Retinal pigment epithelial cell (primary cell): ENCODE data around the gene PPFIA2.

Experiments
- DNase-seq: peaks from one replicate; pipeline ENCODE4 v3.0.0-alpha.2; 2010; ENCODE audit warnings: low read depth
- H3K4me3 ChIP-seq: 2 replicates; pipeline ENCODE4 v1.5.1; 2011; ENCODE audit warnings: mild to moderate bottlenecking, low read length, control low read depth, moderate library complexity
- TF ChIP-seq, protein P1 (sequence below): conservative IDR thresholded peaks from 2 replicates; pipeline ENCODE4 v1.5.1; 2011; ENCODE audit warnings: low read depth, low read length, control low read depth, inconsistent platforms

Gene PPFIA2

DNA sequence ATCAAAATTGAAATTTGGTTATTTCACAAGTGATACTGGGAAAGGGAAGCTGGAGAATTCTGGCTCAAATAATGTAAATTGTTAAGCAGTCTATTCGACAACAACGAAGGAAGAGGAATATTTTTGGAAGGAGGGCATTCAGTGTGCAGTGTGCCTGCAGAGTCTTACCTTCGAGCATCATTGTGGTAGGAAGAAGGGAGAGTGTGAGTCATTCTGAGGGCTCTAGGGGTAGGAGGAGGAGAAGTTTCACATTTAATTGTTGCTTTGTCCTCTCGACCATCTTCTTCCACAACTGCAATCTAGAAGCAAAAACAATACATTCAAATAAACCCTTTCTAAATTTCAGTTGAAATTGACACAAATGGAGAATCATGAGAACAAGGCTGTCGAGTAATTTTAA lies 418.2 kb downstream of the PPFIA2 start:
- no peak overlapping the region for H3K4me3 ChIP-seq
- TF ChIP-seq, protein P1, sequence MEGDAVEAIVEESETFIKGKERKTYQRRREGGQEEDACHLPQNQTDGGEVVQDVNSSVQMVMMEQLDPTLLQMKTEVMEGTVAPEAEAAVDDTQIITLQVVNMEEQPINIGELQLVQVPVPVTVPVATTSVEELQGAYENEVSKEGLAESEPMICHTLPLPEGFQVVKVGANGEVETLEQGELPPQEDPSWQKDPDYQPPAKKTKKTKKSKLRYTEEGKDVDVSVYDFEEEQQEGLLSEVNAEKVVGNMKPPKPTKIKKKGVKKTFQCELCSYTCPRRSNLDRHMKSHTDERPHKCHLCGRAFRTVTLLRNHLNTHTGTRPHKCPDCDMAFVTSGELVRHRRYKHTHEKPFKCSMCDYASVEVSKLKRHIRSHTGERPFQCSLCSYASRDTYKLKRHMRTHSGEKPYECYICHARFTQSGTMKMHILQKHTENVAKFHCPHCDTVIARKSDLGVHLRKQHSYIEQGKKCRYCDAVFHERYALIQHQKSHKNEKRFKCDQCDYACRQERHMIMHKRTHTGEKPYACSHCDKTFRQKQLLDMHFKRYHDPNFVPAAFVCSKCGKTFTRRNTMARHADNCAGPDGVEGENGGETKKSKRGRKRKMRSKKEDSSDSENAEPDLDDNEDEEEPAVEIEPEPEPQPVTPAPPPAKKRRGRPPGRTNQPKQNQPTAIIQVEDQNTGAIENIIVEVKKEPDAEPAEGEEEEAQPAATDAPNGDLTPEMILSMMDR: no peak
- no peak for DNase-seq

DNA sequence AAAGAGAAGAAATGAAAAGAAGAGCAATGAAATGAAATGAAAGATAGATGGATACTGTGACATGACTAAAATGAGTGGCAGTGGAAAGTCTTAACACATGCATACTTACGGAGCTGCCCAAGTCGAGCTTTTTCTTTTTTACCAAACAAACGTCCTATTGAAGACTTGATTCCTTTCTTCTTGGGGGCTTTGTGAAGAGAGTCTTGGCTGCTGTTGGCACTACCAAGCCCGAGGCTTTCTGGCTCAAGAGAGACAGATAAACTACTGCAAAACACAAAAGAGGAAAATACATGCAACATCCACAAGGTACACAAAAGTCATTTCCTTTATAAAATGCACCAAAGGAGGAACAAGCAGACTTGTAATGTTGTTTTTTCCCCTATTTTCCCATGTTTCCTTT lies 420.1 kb downstream of the PPFIA2 start:
- TF ChIP-seq, protein P1: no peak
- H3K4me3 ChIP-seq: no peak overlapping the region
- no peak for DNase-seq

DNA sequence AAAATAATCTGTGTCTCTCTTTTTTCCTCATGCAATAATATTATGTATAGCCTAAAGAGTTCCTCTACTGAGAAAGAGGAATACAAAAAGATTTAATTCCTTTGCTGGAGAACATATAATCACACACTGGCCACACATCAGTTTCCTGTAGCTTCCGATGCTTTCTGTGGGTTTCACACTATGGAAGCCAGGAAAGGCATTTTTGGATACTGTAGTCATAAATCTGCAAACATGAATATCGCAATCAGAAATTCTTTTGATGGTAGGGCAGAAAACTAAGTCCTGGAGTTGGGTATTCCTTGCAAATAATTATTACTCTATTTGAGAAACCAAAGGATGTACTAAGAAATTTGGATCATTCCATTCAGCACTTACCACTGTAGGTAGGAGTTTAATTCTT lies 421.3 kb downstream of the PPFIA2 start:
- TF ChIP-seq, protein P1: no peak
- no peak overlapping the region for H3K4me3 ChIP-seq
- no peak for DNase-seq

DNA sequence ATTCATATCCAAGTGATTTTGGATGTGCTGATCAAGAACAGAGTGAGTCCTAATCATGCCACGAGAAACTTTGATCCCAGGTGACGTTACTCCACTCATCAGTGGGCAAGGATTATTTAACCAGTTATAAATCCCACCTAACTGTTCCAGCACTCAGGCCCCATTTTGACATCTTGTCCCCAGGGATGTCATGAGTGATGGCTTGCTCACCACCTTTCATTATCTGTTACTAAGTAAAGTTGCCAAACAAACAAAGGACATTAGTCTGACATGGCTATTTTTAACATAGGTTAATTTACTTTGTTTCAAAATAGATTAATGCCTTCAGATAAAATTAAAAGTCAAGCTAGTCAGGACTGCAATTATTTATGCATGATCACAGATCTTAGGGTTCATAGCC lies 425.3 kb downstream of the PPFIA2 start:
- DNase-seq: no peak
- H3K4me3 ChIP-seq: no peak overlapping the region
- TF ChIP-seq, protein P1: no peak

DNA sequence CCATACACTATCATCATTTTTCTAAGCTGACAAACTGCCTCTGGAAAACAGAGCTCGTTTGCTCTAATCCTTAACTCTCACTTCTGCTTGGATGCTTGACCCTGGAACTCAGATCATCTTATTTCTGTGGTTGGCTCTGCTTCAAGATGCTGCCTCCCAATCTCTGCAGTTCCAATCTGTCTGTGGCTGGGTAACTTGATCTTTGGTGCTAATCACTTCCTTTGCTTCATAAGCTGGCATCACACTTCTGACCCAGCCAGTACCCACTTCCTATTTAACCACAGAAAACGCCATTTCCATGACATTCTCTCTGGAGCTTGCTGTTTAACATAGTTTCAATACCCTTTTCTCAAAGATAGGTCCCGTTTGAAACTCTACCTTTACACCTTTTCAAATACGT lies 427.1 kb downstream of the PPFIA2 start:
- DNase-seq: peak; percentile 54
- TF ChIP-seq, protein P1: no peak
- no peak overlapping the region for H3K4me3 ChIP-seq

DNA sequence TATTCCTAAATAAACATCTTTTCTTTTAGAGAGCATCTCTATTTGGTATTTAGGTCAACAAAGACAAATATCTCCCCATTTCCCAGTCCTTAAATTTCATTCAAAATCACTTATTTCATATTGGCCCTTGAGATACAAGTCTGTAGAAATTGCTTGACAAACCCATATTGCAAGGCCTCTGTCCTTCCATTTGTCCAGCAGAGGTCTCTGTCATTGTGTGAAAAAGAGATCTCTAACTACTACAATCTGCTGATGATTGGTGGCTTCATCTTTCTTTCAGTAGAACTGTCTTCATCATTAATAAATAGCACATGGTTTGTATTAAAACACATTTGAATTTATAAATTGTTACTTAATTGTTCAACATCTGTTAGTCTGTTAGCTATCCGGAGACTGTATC lies 428.7 kb downstream of the PPFIA2 start:
- TF ChIP-seq, protein P1: peak; percentile 15
- DNase-seq: no peak
- no peak overlapping the region for H3K4me3 ChIP-seq

DNA sequence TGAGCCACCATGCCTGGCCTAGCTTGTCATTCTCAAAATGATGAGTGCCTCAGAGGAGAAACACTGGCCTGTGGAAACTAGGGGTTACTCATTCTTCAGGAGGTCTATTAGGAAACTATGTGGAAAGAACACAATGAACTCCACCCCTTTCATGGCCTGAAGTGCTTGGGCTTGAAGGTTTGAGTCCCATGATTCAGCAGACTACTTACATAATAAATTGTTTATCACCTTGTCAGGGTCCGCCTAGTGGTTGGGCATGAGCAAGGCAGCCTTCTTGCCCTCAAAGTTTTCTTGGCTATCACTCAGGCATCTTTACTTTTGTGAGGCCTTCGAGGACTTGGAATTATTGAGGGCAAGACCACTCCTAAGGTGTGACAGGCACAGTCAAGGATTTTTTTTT lies 430.1 kb downstream of the PPFIA2 start:
- DNase-seq: no peak
- TF ChIP-seq, protein P1: peak; percentile 45
- H3K4me3 ChIP-seq: no peak overlapping the region
